Right forelimb (tissue), 1 donor: ENCODE measurements around the gene PSMF1.
"Not testable (repeated sequence)": the region's sequence is repeated elsewhere in the genome, so short reads cannot be mapped to it uniquely, and the experiment has no call there.

ENCODE experiments used
- DNase-seq: peaks from one replicate; pipeline ENCODE4 v3.0.0-alpha.2; 2018

PSMF1 gene

DNA sequence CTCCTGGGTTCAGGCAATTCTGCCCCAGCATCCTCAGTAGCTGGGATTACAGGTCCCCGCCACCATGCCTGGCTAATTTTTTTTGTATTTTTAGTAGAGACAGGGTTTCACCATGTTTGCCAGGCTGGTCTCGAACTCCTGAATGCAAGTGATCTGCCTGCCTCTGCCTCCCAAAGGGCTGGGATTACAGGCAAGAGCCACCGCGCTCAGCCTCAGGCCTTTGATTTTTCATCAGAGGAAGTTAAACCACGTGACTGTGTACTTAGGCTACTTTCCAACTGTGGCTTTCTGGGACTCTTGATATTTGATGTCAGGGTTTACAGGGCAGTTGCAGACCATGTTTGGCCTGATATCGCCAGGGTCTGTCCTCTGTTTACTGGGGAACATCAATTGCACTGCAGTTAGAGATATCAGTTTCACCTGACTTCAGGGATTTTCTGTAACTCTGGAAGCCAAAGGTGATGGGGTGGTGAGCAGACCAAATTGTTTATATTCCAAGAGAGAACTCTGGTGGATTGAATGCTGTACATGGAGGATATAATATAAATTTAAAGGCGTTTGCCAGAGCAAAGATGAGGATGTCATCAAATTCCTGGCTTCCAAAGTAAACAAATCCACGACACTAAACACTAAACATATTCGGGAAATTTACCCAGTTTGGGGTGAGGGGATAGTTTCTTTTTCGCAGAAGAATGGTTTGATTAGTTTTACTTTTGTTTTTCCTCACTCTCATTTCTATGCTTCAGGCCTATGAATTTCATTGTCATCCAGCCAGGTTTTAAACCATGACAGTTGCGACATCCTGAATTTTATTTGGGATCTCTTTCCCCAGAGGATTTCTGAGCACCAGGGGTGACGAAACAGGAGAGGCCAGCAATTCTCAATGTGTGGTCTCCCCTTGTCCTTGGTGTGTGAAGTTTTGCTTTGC lies 4.2 kb downstream of the PSMF1 start:
- DNase-seq: no peak

GRCh38 chr20:1123666-1124065 lies 5.3 kb downstream of the PSMF1 start:
- DNase-seq: no peak

DNA sequence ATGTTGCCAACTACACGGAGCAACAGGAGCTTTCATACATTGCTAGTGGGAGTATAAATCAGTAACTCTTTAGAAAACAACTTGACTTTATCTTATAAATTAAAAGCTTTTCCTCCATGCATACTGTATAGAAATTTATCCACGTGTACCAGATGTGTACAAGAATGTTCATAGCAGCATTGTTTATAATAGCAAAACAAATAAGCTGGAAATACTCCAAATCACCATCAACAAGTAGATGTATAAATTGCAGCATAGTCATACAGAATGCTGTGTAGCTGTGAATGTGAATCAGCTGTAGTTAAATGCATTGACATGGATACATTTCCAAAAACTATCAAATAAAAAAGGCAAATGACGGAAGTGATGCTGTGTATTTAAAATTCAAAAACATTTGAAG lies 6.0 kb downstream of the PSMF1 start:
- no peak for DNase-seq

GRCh38 chr20:1125277-1125676 lies 6.9 kb downstream of the PSMF1 start:
- DNase-seq: no peak

GRCh38 chr20:1127840-1128239 lies 9.4 kb downstream of the PSMF1 start:
- no peak for DNase-seq

DNA sequence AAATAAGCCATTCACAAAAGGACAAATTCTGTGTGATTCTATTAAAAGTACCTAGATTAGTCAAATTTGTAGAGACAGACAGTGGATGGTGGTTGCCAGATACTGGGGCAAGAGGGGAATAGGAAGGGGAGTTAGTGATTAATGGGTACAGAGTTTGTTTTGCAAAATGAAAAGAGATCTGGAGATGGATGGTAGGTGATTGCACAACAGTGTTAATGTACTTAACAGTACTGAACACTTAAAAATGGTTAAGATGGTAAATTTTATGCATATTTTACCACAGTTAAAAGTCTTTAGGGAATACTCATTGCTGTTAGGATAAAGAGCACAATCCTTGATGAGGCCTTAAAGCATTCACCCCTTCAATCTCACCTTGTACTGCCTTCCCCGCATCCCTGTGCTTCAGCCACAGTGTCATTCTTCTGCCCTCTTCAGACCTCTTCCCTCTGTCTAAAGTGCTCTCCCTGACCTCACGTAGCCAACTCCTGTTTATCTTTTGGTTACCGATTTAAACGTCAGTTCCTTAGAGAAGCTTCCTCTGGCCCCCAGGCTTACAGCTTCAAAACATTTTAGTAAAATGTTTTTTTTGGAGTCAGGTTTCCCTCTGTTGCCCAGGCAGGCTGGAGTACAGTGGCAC lies 11.8 kb downstream of the PSMF1 start:
- no peak for DNase-seq

- DNase-seq: no peak
Observed at GRCh38 chr20:1130847-1131246, 12.4 kb downstream of the PSMF1 start.

DNA sequence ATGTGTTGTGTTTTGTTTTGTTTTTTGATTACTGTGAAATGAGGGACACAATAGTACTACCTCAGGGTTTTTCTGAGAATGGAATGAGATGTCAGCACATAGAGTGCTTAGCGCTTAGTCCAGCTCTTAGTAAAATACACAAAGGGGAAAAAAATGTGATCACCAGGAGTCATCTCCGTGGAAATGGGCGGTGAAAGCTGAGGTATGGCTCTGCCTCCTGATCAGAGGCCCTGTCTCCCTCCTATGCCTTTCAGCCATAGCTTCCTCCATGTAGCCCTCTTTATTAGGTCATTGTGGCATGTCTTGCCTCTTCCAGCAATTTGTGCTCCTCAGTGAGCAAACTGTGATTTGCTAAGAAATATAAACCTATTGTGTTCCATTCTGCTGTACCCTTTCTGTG lies 13.0 kb downstream of the PSMF1 start:
- DNase-seq: no peak

- no peak for DNase-seq
Observed at GRCh38 chr20:1134355-1134754, 16.0 kb downstream of the PSMF1 start.

DNA sequence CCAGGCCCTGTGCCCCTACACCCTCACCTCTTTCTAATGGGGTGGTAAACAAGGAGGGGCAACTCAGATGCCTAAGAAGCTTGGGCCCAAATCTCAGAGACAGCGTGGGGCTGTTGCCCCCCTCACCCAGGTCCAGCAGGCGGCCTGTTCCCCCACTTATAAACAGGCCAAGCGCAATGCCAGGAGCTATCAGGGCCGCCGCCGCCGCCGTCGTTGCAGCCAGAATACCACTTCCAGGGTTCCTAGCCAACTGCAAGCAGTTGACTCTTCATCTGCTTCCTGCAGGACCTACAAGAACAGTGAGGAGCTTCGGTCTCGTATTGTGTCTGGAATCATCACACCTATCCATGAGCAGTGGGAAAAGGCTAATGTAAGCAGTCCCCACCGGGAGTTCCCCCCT lies 16.4 kb downstream of the PSMF1 start:
- DNase-seq: no peak

DNA sequence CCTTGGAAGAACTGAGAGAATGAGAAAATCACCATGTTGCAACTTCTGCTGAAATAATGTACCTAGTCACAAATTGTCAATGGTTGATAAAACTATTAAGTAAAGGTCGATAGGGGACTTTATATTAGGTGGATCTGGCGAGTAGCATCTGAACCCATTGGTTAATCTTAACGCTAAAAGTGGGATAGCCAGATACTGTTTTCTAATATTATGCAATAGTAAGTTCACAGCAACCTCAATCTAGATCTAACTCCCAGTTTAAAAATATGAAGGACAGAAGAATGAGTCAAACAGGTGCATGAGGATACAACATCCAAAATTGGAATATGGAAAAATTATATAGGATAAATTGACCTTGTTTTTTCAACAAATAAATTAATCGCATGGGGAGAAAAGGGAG lies 18.8 kb downstream of the PSMF1 start:
- no peak for DNase-seq

DNA sequence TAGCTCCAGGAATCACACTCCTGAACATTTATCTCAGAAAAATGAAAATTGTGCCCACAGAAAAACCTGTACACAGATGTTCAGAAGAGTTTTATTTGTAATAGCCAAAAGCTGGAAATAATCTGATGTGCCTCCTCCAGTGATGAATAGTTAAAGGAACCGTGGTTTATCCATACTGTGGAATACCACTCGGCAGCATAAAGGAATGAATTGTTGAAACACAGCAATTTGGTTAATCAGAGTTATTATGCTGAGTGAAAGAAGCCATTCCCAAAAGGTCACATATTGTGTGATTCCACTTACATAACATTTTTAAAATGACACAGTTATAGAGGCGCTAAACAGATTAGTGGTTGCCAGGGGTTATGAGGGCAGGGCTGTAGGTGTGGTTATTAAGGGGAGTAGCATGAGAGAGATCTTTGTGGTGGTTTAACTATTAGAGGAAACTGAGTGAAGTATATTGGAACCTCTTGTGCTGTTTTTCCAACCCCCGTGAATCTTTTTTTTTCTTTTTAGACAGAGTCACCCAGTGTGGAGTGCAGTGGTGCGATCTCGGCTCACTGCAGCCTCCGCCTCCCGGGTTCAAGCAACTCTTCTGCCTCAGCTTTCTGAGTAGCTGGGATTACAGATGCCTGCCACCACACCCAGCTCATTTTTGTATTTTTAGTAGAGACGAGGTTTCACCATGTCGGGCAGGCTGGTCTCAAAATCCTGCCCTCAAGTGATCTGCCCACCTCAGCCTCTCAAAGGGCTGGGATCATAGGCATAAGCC lies 26.2 kb downstream of the PSMF1 start:
- DNase-seq: no peak

- no peak for DNase-seq
Observed at GRCh38 chr20:1146957-1147356, 28.6 kb downstream of the PSMF1 start.

- DNase-seq: not testable (repeated sequence)
Observed at GRCh38 chr20:1149812-1150211, 31.4 kb downstream of the PSMF1 start.

GRCh38 chr20:1150218-1150617 lies 31.8 kb downstream of the PSMF1 start:
- no peak for DNase-seq

GRCh38 chr20:1150968-1151367 lies 32.6 kb downstream of the PSMF1 start:
- DNase-seq: no peak

DNA sequence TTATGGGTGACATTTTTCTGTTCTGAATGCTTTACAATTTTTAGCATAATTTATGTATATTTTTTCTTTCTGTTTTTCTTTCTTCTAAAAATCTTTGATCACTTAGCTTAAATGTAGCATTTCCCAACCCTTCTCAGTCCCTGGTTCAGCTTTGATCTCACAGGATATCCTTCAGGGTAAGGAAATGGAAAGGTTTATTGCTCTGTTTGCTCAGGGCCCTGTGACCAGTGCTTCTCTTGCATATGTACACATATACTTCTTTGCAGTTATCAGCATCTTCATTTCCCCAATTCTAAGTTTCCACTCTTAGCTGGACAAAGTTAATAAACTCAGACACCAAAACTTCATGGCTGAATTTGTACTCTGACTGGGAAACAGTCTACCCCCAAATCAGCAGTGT lies 35.8 kb downstream of the PSMF1 start:
- DNase-seq: no peak

- no peak for DNase-seq
Observed at GRCh38 chr20:1154691-1155090, 36.3 kb downstream of the PSMF1 start.

GRCh38 chr20:1155342-1155741 lies 36.9 kb downstream of the PSMF1 start:
- no peak for DNase-seq

DNA sequence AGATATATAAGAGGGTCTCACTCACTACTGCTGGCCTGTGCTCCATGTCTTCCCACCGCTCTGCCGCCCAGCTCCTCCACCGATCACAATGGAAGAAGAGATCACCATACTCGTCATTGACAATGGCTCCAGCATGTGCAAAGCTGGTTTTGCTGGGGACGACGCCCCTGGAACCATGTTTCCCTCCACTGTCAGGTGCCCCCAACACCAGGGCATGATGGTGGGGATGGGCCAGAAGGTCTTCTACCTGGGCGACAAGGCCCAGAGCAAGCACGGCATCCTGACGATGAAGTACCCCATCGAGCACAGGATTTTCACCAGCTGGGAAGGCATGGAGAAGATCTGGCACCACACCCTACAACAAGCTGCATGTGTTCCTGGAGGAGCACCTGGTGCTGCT lies 42.1 kb downstream of the PSMF1 start:
- no peak for DNase-seq

DNA sequence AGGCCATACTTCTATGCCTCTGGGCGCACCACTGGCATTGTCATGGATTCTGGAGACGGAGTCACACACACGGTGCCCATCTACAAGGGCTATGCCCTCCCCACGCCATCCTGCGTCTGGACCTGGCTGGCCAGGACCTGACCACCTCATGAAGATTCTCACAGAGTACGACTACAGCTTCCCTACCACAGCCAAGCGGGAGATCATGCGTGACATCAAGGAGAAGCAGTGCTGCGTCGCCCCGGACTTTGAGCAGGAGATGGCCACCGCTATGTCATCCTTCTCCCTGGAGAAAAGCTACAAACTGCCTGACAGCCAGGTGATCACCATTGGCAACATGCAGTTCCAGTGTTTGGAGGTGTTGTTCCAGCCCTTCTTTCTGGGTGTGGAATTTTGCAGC lies 42.6 kb downstream of the PSMF1 start:
- no peak for DNase-seq

- no peak for DNase-seq
Observed at GRCh38 chr20:1163105-1163504, 44.7 kb downstream of the PSMF1 start.

- DNase-seq: no peak
Observed at GRCh38 chr20:1163653-1164052, 45.3 kb downstream of the PSMF1 start.

GRCh38 chr20:1164871-1165270 lies 46.5 kb downstream of the PSMF1 start:
- no peak for DNase-seq
